Uterine smooth muscle cell (primary cell): ENCODE measurements around the gene FCGBP. TPM values are rescaled to one million over a fixed set of nuclear protein-coding genes. Genes with fewer than 3 reads are reported as not detected.

Experiments
- total RNA-seq: library from RNA; depleted of rRNA; stranded (reverse); fragments of >200 nt; gene quantifications from 2 replicates; pipeline ENCODE4 v1.2.3, GENCODE V29; 2014

The FCGBP gene
- total RNA-seq, result 0.11 and 2.1 TPM in 2 replicates

GRCh38 chr19:39934584-39935363, at the start of gene FCGBP:
Gene FCGBP (minus strand): TSS chr19:39934634.

GRCh38 chr19:39970675-39971379, 36.4 kb upstream of the FCGBP start, which contains the start of gene PSMC4:
Gene PSMC4 (plus strand): TSS chr19:39971165. CDS start chr19:39971203, 38 bp downstream.

Other genes with a start within 250 kb of the FCGBP start
- gene LGALS14, start 230.2 kb downstream of the FCGBP start, total RNA-seq, result not detected in 2 replicates
- not detected in 2 replicates for gene CLC, start 196.6 kb downstream of the FCGBP start, total RNA-seq
- not detected in 2 replicates for gene LEUTX, start 155.8 kb downstream of the FCGBP start, total RNA-seq
- gene DYRK1B, start 100.5 kb downstream of the FCGBP start, total RNA-seq, result 6.6 and 11.1 TPM in 2 replicates
- gene FBL, start 88.3 kb downstream of the FCGBP start, total RNA-seq, result 284 and 485 TPM in 2 replicates
- 117 and 166 TPM in 2 replicates for gene PSMC4, start 36.5 kb upstream of the FCGBP start, total RNA-seq
- 5.4 and 8.2 TPM in 2 replicates for gene ZNF546, start 62.4 kb upstream of the FCGBP start, total RNA-seq
- gene ZNF780B, start 121.6 kb upstream of the FCGBP start, total RNA-seq, result 14.1 and 18.6 TPM in 2 replicates
- gene ZNF780A, start 156.3 kb upstream of the FCGBP start, total RNA-seq, result 19.0 and 25.1 TPM in 2 replicates